Ovary (tissue), 3 donors: ENCODE results near the gene IKZF1.

Experiments
- CTCF ChIP-seq, 3 donors: fragments of 450-650 bp in 2 of 3; fragments of 200-600 bp in 1 of 3; IDR thresholded peaks; one replicate each; pipeline versions ENCODE4 v1.5.1 to v1.8.0; 2016 to 2022; ENCODE audit warnings: antibody characterized with exemption in 3 of 3, mild to moderate bottlenecking in 1 of 3
- POLR2A ChIP-seq: fragments of 450-650 bp; IDR thresholded peaks from one replicate; pipeline ENCODE4 v1.6.1; 2017; ENCODE audit warnings: antibody characterized with exemption, mild to moderate bottlenecking, moderate library complexity
- donor health status: DM: no; HTN: no; CAD: no.

GRCh38 chr7:50262446-50262845 lies 42.1 kb upstream of the IKZF1 start:
- TF ChIP-seq CTCF (IDR thresholded peaks at IDR 0.05) (no peak), POLR2A (no peak)
